Tibial nerve (tissue), 4 donors: ENCODE measurements around the gene MCEMP1. TPM values are rescaled to one million over a fixed set of nuclear protein-coding genes. Genes with fewer than 3 reads are reported as not detected.

Experiments
- DNase-seq, 2 donors: peaks; one replicate each; pipeline ENCODE4 v3.0.0-alpha.2; 2019; ENCODE audit warnings: low spot score in 2 of 2
- H3K27ac ChIP-seq, 4 donors: fragments of 200-600 bp; sonication (generic) in 3 of 4; one replicate each; pipeline ENCODE4 v1.5.1; 2017 to 2019; ENCODE audit warnings: mild to moderate bottlenecking in 1 of 4
- H3K27me3 ChIP-seq, 2 donors: fragments of 200-600 bp; sonication (generic) in 1 of 2; one replicate each; pipeline versions ENCODE4 v1.5.1 to v1.6.0; 2017 to 2019
- H3K36me3 ChIP-seq, 3 donors: fragments of 200-600 bp; sonication (generic); one replicate each; pipeline ENCODE4 v1.5.1; 2018 to 2019
- H3K4me1 ChIP-seq, 4 donors: fragments of 200-600 bp; sonication (generic) in 3 of 4; one replicate each; pipeline ENCODE4 v1.5.1; 2017 to 2019
- H3K4me3 ChIP-seq, 4 donors: fragments of 200-600 bp; sonication (generic) in 3 of 4; one replicate each; pipeline ENCODE4 v1.5.1; 2017 to 2019; ENCODE audit warnings: mild to moderate bottlenecking in 1 of 4, moderate library complexity in 1 of 4
- H3K9me3 ChIP-seq, 4 donors: fragments of 200-600 bp; sonication (generic) in 3 of 4; one replicate each; pipeline ENCODE4 v1.5.1; 2017 to 2019
- CTCF ChIP-seq, 5 experiments: fragments of 200-600 bp in 3 of 5; fragments of 450-650 bp in 2 of 5; sonication (generic) in 3 of 5; IDR thresholded peaks; one replicate each; pipeline ENCODE4 v1.5.1; 2016 to 2019; ENCODE audit warnings: antibody characterized with exemption in 5 of 5, mild to moderate bottlenecking in 3 of 5, moderate library complexity in 2 of 5
- EP300 ChIP-seq, 2 donors: sonication (generic); formaldehyde crosslinking; IDR thresholded peaks; one replicate each; pipeline ENCODE4 v1.6.1; 2017; ENCODE audit warnings: antibody characterized with exemption in 2 of 2, mild to moderate bottlenecking in 1 of 2
- POLR2A ChIP-seq, 2 donors: fragments of 450-650 bp; IDR thresholded peaks; one replicate each; pipeline ENCODE4 v1.6.1; 2017; ENCODE audit warnings: antibody characterized with exemption in 2 of 2, mild to moderate bottlenecking in 2 of 2, moderate library complexity in 2 of 2
- WGBS, 2 donors: methylation state at CpG; one replicate each; pipeline ENCODE4 v1.1.5; 2018; 5-methylcytosine and 5-hydroxymethylcytosine counted together
- total RNA-seq, 4 donors: library from RNA; depleted of rRNA; stranded (reverse); fragments of >200 nt; gene quantifications; one replicate each; pipeline ENCODE4 v1.1.0, GENCODE V29; 2016

MCEMP1 gene
- total RNA-seq, 4 donors from 2014 or later: 1.5 TPM; not detected in 3

- Histone ChIP-seq H3K9me3 (no peaks in the 10 kb centered on the region), H3K4me3 (no peak overlapping the region), H3K36me3 (no peaks in the 10 kb centered on the region), H3K4me1 (no peaks in the 10 kb centered on the region), H3K27ac (no peak overlapping the region), H3K27me3 (peaks cover 0 to 43% of the 10 kb centered on the region in 2 donors)
- WGBS, 2 donors: 12 to 21% methylated on average over 16 of the region's 16 CpGs
- no peak for DNase-seq
- TF ChIP-seq POLR2A (IDR thresholded peaks at IDR 0.05) (no peak), EP300 (IDR thresholded peaks at IDR 0.05) (no peak), CTCF (IDR thresholded peaks at IDR 0.05) (no peak)
These were observed 52.3 kb downstream of the MCEMP1 start for GRCh38 chr19:7729211-7729610.

Other genes with a start within 250 kb of the MCEMP1 start
- gene PEX11G, start 188.1 kb upstream of the MCEMP1 start, total RNA-seq: 1 to 10 TPM; 4.4 to 9.2 (median 7.8) TPM
- gene ZNF358, start 161.0 kb upstream of the MCEMP1 start, total RNA-seq: 10 to 100 TPM; 40.0 to 84.0 (median 69.2) TPM
- gene MCOLN1, start 154.5 kb upstream of the MCEMP1 start, total RNA-seq: 10 to 100 TPM; 21.3 to 52.2 (median 31.3) TPM
- 100 to 1,000 TPM in 1 of 4 donors, 10 to 100 TPM in 3; 66.3 to 138 (median 68.3) TPM for gene PNPLA6, start 141.4 kb upstream of the MCEMP1 start, total RNA-seq
- gene CAMSAP3, start 81.2 kb upstream of the MCEMP1 start, total RNA-seq: not detected
- gene XAB2, start 47.5 kb upstream of the MCEMP1 start, total RNA-seq: 10 to 100 TPM; 51.6 to 62.0 (median 54.3) TPM
- 10 to 100 TPM; 10.8 to 39.9 (median 30.6) TPM for gene PET100, start 47.3 kb upstream of the MCEMP1 start, total RNA-seq
- not detected for gene PCP2, start 43.4 kb upstream of the MCEMP1 start, total RNA-seq
- gene STXBP2, start 40.0 kb upstream of the MCEMP1 start, total RNA-seq: 10 to 100 TPM in 2 of 4 donors, 1 to 10 TPM in 2; 8.7 to 24.0 (median 13.0) TPM
- gene RETN, start 8.0 kb upstream of the MCEMP1 start, total RNA-seq: not detected
- 10 to 100 TPM; 26.9 to 47.5 (median 37.0) TPM for gene TRAPPC5, start 3.7 kb downstream of the MCEMP1 start, total RNA-seq
- 1 to 10 TPM in 1 of 4 donors, under 1 TPM in 1, not detected in 2; 0.90 to 1.0 TPM for gene FCER2, start 25.0 kb downstream of the MCEMP1 start, total RNA-seq
- gene CLEC4G, start 55.0 kb downstream of the MCEMP1 start, total RNA-seq: 10 to 100 TPM in 1 of 4 donors, 1 to 10 TPM in 1, under 1 TPM in 1, not detected in 1; 0.59 to 16.5 (median 1.7) TPM
- 10 to 100 TPM in 1 of 4 donors, 1 to 10 TPM in 3; 2.6 to 12.6 (median 5.0) TPM for gene CD209, start 70.4 kb downstream of the MCEMP1 start, total RNA-seq
- gene CLEC4M, start 86.2 kb downstream of the MCEMP1 start, total RNA-seq: 1 to 10 TPM in 1 of 4 donors, not detected in 3; 2.4 TPM
- 10 to 100 TPM; 14.4 to 30.3 (median 17.7) TPM for gene EVI5L, start 153.1 kb downstream of the MCEMP1 start, total RNA-seq
- gene PRR36, start 197.3 kb downstream of the MCEMP1 start, total RNA-seq: 1 to 10 TPM in 1 of 4 donors, not detected in 3; 2.5 TPM
- 1 to 10 TPM in 1 of 4 donors, under 1 TPM in 1, not detected in 2; 0.59 to 1.2 TPM for gene LRRC8E, start 211.4 kb downstream of the MCEMP1 start, total RNA-seq
- 10 to 100 TPM; 11.1 to 31.2 (median 20.9) TPM for gene MAP2K7, start 226.8 kb downstream of the MCEMP1 start, total RNA-seq
- not detected for gene TGFBR3L, start 237.7 kb downstream of the MCEMP1 start, total RNA-seq
- gene SNAPC2, start 243.2 kb downstream of the MCEMP1 start, total RNA-seq: 10 to 100 TPM; 11.6 to 26.4 (median 16.1) TPM
- gene CTXN1, start 249.0 kb downstream of the MCEMP1 start, total RNA-seq: 1 to 10 TPM in 3 of 4 donors, under 1 TPM in 1; 0.66 to 7.2 (median 3.0) TPM